Esophagus muscularis mucosa (tissue), 3 donors: ENCODE data around the gene PHC2.

Experiments used
- EP300 ChIP-seq: sonication (generic); formaldehyde crosslinking; IDR thresholded peaks from one replicate; pipeline ENCODE4 v1.6.1; 2017; ENCODE audit warnings: antibody characterized with exemption
- POLR2AphosphoS5 ChIP-seq, 2 donors: sonication (generic); formaldehyde crosslinking; IDR thresholded peaks; one replicate each; pipeline ENCODE4 v1.6.1; 2017; ENCODE audit warnings: antibody characterized with exemption in 2 of 2

DNA sequence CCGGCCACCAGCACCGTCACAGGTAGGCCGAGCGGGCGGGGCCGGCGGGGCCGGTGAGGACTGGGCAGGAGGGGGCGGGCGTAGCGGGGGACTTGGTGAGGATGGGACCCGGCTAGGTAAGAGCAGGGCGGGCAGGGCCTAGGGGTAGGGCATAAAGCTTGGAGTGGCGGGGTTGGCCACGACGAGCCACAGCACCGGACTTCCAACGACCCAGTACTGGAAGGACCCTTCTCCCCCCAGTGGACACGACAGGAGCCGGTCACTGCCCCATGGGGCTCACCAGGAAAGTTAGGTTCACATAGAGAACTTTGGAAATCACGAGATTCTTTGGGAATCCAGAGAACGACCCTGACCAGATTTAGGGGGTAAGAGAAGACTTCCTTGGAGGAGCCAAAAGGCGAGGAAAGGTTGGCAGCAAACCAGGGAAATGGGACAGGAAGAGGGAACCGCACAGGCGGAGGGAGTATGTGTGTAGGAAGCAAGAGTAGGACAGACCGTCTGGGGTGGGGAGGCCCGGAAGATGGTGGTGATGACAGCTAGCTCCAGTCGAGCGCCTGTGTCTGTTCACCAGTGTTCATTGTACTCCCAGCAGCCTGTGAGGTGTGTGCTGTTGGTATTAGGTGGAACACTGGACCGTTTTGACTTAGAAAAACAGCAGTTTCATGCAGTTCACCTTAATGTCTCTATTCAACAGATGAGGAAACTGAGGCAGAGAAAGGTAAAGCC is 154.2 kb downstream of the PHC2 start:
- TF ChIP-seq EP300 (no peak), POLR2AphosphoS5 (IDR thresholded peaks at IDR 0.05) (no peak)
